Muscle layer of duodenum (tissue), 2 donors: ENCODE measurements around the gene GALP.

ENCODE experiments used
- H3K27ac ChIP-seq: one replicate; pipeline ENCODE4 v1.7.0; 2013; ENCODE audit warnings: mild to moderate bottlenecking, low read length
- H3K27me3 ChIP-seq: one replicate; pipeline ENCODE4 v1.7.0; 2013; ENCODE audit warnings: low read depth, mild to moderate bottlenecking, control low read depth, low read length
- H3K36me3 ChIP-seq, 2 donors: one replicate each; pipeline ENCODE4 v1.7.0; 2013; ENCODE audit warnings: low read length in 2 of 2, control low read depth in 1 of 2, mild to moderate bottlenecking in 1 of 2; ENCODE audit not compliant: insufficient read depth in 2 of 2, control insufficient read depth in 1 of 2
- H3K4me1 ChIP-seq, 2 donors: one replicate each; pipeline ENCODE4 v1.7.0; 2013; ENCODE audit warnings: low read length in 2 of 2, mild to moderate bottlenecking in 2 of 2, control low read depth in 1 of 2, moderate library complexity in 1 of 2; ENCODE audit not compliant: insufficient read depth in 2 of 2, control insufficient read depth in 1 of 2
- H3K4me3 ChIP-seq, 2 donors: one replicate each; pipeline ENCODE4 v1.7.0; 2013; ENCODE audit warnings: low read length in 2 of 2, low read depth in 1 of 2, mild to moderate bottlenecking in 1 of 2
- H3K9me3 ChIP-seq, 2 donors: one replicate each; pipeline ENCODE4 v1.7.0; 2013; ENCODE audit warnings: low read length in 2 of 2, control low read depth in 1 of 2, mild to moderate bottlenecking in 1 of 2; ENCODE audit not compliant: control insufficient read depth in 1 of 2
- donor health status: healthy.

The GALP gene

GRCh38 chr19:56221851-56222250 is 46.0 kb downstream of the GALP start:
- H3K27ac ChIP-seq: no peak overlapping the region
- H3K27me3 ChIP-seq: no peaks in the 10 kb centered on the region
- H3K4me1 ChIP-seq: peaks cover 0 to 9% of the 10 kb centered on the region in 2 donors
- peaks cover 0 to 5% of the 10 kb centered on the region in 2 donors for H3K36me3 ChIP-seq
- H3K4me3 ChIP-seq: no peak overlapping the region
- H3K9me3 ChIP-seq: no peaks in the 10 kb centered on the region

- H3K36me3 ChIP-seq: peaks cover 0 to 5% of the 10 kb centered on the region in 2 donors
- H3K27me3 ChIP-seq: no peaks in the 10 kb centered on the region
- H3K4me1 ChIP-seq: no peaks in the 10 kb centered on the region
- H3K4me3 ChIP-seq: no peak overlapping the region
- no peaks in the 10 kb centered on the region for H3K9me3 ChIP-seq
- no peak overlapping the region for H3K27ac ChIP-seq
Measured at GRCh38 chr19:56222901-56223300, 47.1 kb downstream of the GALP start.

- peaks cover 0 to 5% of the 10 kb centered on the region in 2 donors for H3K36me3 ChIP-seq
- H3K9me3 ChIP-seq: no peaks in the 10 kb centered on the region
- no peaks in the 10 kb centered on the region for H3K4me1 ChIP-seq
- no peak overlapping the region for H3K4me3 ChIP-seq
- H3K27me3 ChIP-seq: no peaks in the 10 kb centered on the region
- H3K27ac ChIP-seq: no peak overlapping the region
Measured at GRCh38 chr19:56223481-56223880, 47.7 kb downstream of the GALP start.
